ENCODE results near the gene FBLN2.

- TF ChIP-seq POLR2A (IDR thresholded peaks at IDR 0.05; ENCODE audit: extremely low read depth, insufficient read length), result no peak
- no peak for TF ChIP-seq CTCF (IDR thresholded peaks at IDR 0.05; ENCODE audit: low read depth, low read length)
- TF ChIP-seq MAX (IDR thresholded peaks at IDR 0.05; ENCODE audit: low read depth, low read length), result no peak
- TF ChIP-seq MYC (IDR thresholded peaks at IDR 0.05; ENCODE audit: low read depth, low read length), result no peak
Observed at GRCh38 chr3:13552857-13553652, 4.1 kb downstream of the FBLN2 start.
